T-helper 1 cell (primary cell): ENCODE measurements around the gene COL25A1.

Source experiments
- DNase-seq, 5 donors: peaks; one replicate each; pipeline ENCODE4 v3.0.0-alpha.2; 2012 to 2020

Gene COL25A1

GRCh38 chr4:108840426-108840975 lies 462.0 kb downstream of the COL25A1 start:
- peak in 1 of 5 donors; percentile 19 for DNase-seq

- no peak for DNase-seq
These were observed 463.1 kb downstream of the COL25A1 start for GRCh38 chr4:108839333-108839732.

DNA sequence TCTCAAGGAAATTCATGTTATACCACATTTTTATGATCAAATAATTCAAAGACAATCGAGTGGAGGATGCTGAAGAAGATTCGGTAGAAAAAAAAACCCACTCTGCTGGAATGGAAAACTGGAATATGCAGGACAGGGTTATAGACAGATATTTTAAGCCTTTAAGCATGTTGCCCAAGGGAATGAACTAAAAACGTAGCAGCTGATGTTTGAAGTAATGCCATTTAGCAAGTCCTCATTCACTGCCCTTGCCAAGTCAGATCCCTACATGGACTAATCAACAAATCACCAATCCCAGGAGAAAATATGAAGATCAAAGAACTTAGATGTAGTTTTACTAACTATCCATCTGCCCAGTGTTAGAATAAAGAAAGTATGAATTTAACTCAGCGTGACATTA lies 464.0 kb downstream of the COL25A1 start:
- no peak for DNase-seq

DNA sequence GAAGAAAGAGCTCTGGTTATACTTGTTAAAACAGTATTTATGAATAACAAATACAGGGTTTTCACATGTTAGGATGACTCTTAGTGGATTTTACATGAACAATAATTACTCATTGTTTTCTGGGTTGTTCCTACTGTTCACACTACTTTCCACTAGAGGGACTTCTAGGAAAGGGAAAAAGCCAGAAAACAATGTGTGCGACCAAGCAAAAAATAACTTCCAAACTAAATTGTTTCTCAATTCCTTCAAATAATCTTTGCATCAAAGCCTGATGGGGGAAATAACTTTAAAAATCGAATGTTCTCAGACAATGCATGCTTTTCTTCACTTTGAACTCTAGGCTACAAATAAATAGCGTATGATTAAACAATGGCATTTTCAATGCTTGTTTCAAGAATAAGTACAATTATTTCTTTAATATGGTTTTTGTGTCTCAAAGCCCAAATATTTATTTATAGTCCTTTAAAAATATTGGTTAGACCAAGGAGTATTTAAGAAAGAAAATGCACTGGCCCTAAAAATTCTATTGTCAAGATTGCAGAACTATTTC lies 467.5 kb downstream of the COL25A1 start:
- DNase-seq, result no peak

GRCh38 chr4:108834166-108834834 lies 468.2 kb downstream of the COL25A1 start:
- DNase-seq, result no peak

DNA sequence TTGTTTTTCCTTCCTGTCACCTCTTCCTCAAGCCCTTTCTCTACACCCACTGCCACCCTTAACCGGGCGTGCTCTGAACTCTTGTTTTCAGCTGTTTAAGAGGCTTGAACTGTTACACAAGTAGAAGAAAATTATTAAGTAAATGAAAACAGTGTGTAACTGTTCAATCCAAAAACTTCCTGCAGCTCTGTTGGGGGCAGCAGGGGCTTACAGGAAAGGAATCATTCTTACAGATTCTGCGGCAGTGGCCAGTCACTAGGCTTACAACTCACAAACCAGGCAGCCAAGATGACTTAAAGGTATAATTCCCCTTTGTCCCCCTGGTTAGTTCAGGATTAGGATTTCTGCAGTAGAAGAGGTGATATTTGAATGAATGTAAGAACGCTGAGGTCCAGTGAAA lies 469.4 kb downstream of the COL25A1 start:
- DNase-seq, result no peak

DNA sequence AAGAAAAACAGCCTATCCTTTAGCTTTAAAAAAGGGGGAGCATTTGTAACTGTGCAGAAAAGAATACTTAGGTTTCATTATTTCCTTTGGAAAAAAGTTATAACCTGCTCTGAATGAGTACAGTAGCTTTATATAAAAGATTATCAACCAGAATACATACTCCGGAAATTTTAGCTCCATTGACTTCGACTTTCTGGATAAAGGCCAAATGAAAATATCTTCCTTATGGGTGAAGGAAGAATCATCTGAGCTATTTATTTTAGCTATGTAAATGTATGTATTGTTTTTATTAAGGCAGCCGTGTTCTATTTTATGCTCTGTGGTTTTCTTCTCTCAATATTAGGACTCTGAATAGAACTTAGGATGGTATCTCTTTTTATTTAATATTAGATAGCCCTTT lies 470.6 kb downstream of the COL25A1 start:
- no peak for DNase-seq

GRCh38 chr4:108831291-108831690 lies 471.2 kb downstream of the COL25A1 start:
- no peak for DNase-seq

DNA sequence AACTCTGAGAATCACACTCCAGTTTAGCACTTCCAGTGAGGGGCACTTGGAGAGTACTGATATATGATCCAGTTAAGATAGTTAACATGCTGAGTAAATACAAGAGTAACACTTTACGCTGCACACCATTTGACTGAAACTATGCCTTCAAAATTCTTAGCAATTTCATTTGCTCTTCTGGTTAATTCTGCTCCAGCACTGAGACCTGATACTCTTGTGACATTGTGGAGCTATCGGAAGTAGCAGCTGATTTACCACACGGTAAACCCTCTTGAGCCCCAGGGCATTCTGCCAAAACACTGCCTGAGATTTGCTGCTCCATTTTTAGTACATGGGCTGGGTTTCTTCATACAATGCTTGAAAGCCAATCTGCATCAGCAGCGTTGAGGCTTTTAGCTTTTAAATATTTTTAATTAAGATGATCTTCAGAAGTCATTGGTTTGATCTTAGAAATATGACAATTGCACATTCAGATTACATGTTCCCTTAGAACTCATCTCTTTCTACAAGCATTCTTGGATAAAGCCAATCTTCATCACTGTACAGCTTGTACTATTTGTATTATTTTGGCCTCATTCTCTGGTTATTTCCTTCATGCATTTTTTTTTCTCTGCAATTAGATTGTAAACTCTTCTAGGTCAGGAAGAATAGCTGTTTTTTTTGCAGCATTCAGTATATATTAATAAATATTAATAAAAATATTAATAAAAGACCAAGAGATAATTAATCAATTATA lies 471.8 kb downstream of the COL25A1 start:
- peak in 1 of 5 donors; percentile 79 for DNase-seq

DNA sequence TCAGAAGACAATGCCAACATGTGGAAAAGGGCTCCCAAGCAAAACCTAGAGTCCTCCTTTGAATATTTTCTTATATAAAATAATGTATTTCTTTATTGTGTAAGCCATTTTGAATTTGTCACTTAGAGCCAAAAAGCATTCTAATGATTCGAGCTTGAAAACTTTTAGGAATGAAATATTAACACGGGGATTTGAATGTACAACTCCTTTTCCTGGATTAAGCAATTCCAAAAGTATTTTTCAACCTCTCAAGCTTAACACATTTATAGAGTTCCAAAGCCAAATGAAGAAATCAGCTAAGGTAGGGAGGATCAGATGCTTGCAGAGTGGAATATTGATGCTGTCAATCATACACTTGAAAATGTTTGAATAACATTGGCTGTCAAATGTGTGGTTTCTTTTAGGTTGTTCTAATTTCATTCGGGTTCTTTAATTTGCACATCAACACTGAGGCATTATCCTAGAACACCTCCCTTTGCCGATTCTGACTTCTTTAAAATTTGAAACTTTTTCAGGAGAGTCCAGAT lies 472.4 kb downstream of the COL25A1 start:
- no peak for DNase-seq

- no peak for DNase-seq
These were observed 473.8 kb downstream of the COL25A1 start for GRCh38 chr4:108828620-108829019.

DNA sequence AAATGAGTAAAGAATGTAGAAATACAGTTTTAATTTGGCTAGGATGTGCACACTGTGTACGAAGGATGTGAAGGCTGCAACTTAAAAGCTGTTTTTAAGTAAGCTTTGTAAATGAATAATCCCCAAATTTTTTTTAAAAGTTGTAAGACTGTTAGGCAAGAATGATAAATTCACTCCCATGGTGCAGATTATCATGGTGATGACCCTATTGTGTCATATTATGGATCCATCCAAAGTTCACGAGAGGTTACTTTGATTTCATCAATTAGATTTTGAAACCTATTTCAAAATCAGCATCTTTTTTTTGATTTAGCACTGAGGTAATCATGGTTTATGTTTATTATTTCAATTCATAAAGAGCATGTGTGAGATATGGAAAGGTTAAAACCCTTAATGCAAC lies 476.7 kb downstream of the COL25A1 start:
- DNase-seq, result no peak

DNA sequence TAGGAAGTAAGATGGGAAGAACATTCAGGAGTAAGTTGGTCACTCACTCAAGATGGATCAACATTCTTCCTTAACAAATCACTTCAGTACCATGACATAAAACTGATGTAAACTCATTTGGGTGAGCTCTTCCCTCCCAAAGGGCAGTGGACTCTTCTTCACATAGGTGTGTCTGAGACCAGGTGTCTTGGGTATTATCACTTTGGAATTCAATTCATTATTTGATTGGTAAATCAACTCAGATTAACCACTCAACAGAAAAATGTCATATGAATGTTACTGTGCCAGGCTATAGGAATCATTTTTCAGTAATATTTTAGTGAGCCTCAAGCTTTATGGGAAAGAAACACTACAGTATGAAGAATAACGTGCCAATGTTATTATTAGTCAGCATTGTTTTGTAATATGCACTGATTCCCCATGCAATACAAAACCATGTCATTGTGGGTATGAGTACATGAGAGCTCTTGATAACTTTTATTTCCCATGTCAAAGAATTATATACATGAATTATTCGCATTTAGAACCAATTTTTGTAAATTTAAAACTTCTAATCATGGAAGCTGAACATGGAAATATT lies 481.0 kb downstream of the COL25A1 start:
- DNase-seq, result no peak

DNA sequence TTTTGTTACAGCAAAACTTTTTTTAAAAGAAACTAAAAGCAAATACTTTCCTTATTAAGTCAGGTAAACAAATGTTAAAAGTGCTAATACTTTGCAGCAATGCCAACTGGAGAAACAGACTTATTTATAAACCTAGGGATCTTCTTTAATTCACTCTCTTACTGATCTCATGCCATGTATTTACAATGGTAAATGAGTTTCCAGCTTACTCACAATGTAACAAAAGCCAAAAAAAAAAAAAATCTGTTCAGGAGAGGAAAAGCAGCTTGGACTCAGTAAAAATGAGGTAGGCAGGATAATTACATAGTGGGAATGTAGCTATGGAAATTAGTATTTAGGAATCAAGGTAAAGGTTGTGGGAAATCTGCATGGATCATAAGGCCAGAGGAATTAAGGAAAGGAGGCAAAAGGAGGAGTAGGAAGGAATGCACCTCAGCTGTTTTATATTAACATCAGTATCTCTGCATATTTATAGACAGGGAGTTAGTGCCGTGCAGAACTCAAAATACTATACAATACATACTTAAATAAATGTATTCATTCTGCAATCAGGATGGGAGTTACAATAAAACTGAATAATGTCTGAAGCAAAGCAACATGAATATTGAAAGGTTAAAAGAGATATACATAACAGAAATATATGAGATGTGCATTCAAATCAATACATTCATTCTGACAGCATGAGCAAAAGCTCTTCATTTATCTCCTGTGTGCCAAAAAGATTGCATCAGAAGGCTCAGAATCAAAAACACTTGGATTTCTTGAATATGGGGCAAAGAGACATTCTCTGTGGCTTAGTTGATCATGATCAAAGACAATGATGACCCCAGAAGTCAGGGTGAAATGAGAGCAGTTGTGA lies 481.7 kb downstream of the COL25A1 start:
- no peak for DNase-seq

DNA sequence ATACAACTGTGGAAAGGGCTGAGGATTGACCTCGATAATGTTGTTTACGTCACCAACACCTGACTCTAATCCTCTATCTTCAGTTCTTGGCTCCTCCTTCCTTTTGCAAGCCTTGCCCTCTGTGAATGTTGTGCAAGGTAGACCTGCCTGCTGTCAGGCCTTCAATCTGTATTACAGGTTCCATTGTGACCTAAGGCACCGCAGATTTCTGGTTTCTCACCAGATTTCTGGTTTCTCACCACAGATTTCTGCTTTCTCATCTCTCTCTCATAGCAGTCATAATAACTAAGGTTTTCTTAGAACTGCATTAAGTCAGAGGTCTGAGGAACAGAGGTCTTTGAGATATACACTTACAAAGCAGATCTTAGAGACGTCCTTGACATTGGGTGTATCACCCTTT lies 488.1 kb downstream of the COL25A1 start:
- peak in 1 of 5 donors; percentile 64 for DNase-seq

GRCh38 chr4:108813261-108813660 lies 489.2 kb downstream of the COL25A1 start:
- peak in 1 of 5 donors; percentile 30 for DNase-seq

DNA sequence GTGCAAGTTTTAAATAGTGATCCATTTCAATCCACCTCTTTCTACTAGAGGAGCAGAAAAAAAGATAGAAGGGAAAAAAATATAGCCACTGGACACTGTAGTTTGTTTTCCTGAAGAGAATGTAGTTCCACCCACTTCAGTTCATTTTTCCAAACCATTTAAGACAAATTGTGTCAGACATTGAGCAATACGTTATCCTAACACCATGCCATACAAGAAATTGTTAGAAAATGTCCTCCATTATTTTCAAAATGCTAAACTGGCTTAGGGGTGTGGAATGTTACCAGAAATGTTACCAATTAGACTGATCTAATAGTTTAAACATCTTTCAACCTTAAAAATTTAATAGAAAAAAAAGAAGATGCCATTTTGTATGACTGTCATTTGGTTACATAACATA lies 491.0 kb downstream of the COL25A1 start:
- DNase-seq, result no peak

- DNase-seq, result no peak
These were observed 492.4 kb downstream of the COL25A1 start for GRCh38 chr4:108810087-108810486.

DNA sequence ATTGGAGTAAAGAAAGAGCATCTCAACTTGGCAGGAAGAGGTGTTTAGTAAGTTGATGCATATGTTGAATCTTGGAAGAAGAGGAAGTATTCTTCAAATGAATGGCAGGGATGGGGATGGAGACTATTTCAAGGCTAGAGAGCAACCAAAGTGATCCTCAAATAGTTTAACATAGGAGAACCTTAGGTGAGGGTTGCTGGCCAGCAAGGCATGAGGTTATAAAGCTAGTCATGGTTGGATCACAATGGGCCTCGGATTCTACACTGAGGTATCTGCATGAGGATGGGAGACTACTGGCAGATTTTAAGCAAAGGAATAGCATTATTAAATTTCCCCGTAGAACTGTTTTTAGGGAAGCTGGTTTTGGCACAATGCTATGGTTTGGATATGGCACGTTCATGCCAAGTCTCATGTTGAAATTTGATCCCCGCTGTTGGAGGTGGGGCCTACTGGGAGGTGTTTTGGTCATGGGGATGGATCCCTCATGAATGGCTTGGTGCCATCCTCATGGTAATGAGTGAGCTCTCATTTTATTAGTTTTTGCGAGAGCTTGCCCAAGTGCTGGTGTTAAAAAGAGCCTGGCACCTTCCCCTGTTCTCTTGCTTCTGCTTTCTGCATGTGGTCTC lies 497.7 kb downstream of the COL25A1 start:
- DNase-seq, result no peak

GRCh38 chr4:108799306-108799705 lies 503.2 kb downstream of the COL25A1 start:
- no peak for DNase-seq

- no peak for DNase-seq
These were observed 506.3 kb downstream of the COL25A1 start for GRCh38 chr4:108796173-108796572.

DNA sequence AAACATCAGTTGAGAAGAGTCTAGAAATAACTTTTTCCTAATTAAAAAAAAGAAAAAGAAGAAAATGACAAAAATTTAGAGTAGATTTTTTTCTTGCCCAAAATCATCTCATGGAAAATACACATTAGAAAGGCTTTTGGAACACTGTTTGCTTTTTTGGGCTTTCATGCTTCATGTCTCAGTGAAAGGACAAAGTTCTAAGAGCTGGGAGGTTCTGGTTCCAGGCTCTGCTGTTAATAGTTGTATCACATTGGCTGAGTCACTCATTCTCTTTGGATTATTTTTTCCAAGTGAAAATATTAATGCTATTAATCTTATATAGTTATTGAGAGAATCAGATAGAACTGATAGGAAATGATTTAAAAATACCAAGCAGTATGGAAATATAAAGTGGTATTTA lies 506.7 kb downstream of the COL25A1 start:
- DNase-seq, result no peak
